Fibroblast of lung (primary cell): ENCODE data around the gene ZNF836. TPM values are rescaled to one million over a fixed set of nuclear protein-coding genes. Genes with fewer than 3 reads are reported as not detected.

Source experiments
- DNase-seq, 2 donors: peaks; one replicate each; pipeline versions ENCODE4 v3.0.0 to v3.0.0-alpha.2; 2010; ENCODE audit warnings: low read depth in 2 of 2
- H2AFZ ChIP-seq: 2 replicates; pipeline ENCODE4 v1.5.1; 2012; ENCODE audit warnings: low read length, control low read depth, inconsistent platforms
- H3K27ac ChIP-seq: 2 replicates; pipeline ENCODE4 v1.5.1; 2011; ENCODE audit warnings: low read length, control low read depth; ENCODE audit not compliant: insufficient read depth
- H3K27me3 ChIP-seq: 2 replicates; pipeline ENCODE4 v1.5.1; 2011; ENCODE audit warnings: mild to moderate bottlenecking, low read length; ENCODE audit not compliant: control insufficient read depth, insufficient read depth
- H3K36me3 ChIP-seq: 2 replicates; pipeline ENCODE4 v1.5.1; 2011; ENCODE audit warnings: low read length; ENCODE audit not compliant: control insufficient read depth, insufficient read depth
- H3K4me1 ChIP-seq: 2 replicates; pipeline ENCODE4 v1.5.1; 2011; ENCODE audit warnings: low read length; ENCODE audit not compliant: control insufficient read depth, insufficient read depth; ENCODE audit errors: extremely low read depth
- H3K4me2 ChIP-seq: 2 replicates; pipeline ENCODE4 v1.5.1; 2011; ENCODE audit warnings: low read length, control low read depth; ENCODE audit not compliant: insufficient read depth; ENCODE audit errors: extremely low read depth
- H3K4me3 ChIP-seq, 4 experiments: fragments of 200-600 bp in 1 of 4; sonication (generic) in 1 of 4; replicated peaks in 1 of 4; 2 replicates each; pipeline ENCODE4 v1.5.1; 2011 to 2016; ENCODE audit warnings: low read length in 4 of 4, low read depth in 3 of 4, mild to moderate bottlenecking in 3 of 4, control low read depth in 2 of 4, inconsistent platforms in 1 of 4, mixed read lengths in 1 of 4; ENCODE audit not compliant: insufficient read depth in 1 of 4; ENCODE audit errors: control extremely low read depth in 1 of 4
- H3K79me2 ChIP-seq: 2 replicates; pipeline ENCODE4 v1.5.1; 2012; ENCODE audit warnings: mild to moderate bottlenecking, low read length, inconsistent platforms; ENCODE audit not compliant: control insufficient read depth, insufficient read depth
- H3K9ac ChIP-seq: 2 replicates; pipeline ENCODE4 v1.5.1; 2011; ENCODE audit warnings: mild to moderate bottlenecking, low read length, control low read depth; ENCODE audit not compliant: insufficient read depth
- H3K9me3 ChIP-seq: 2 replicates; pipeline ENCODE4 v1.5.1; 2012; ENCODE audit warnings: low read depth, low read length; ENCODE audit not compliant: control insufficient read depth, insufficient read depth
- H4K20me1 ChIP-seq: 2 replicates; pipeline ENCODE4 v1.5.1; 2011; ENCODE audit warnings: low read length; ENCODE audit not compliant: control insufficient read depth, insufficient read depth; ENCODE audit errors: extremely low read depth
- CTCF ChIP-seq, 2 donors: IDR thresholded peaks in 1 of 2; conservative IDR thresholded peaks in 1 of 2; 1 replicate in 1 of 2; 2 replicates in 1 of 2; pipeline ENCODE4 v1.5.1; 2011 to 2012; ENCODE audit warnings: low read length in 2 of 2, control low read depth in 1 of 2, inconsistent platforms in 1 of 2, low read depth in 1 of 2, mild to moderate bottlenecking in 1 of 2
- EZH2 ChIP-seq: IDR thresholded peaks from 2 replicates; pipeline ENCODE4 v1.5.1; 2012; ENCODE audit warnings: low read length, control low read depth, mild to moderate bottlenecking; ENCODE audit errors: missing control alignments
- polyA plus RNA-seq, 2 donors: library from polyadenylated mRNA; depleted of rRNA in 1 of 2; stranded (reverse) in 1 of 2; unstranded in 1 of 2; fragments of >200 nt; gene quantifications; 2 replicates each; pipeline ENCODE4 v1.2.1, GENCODE V29; 2011 to 2012; ENCODE audit warnings: missing spikeins in 1 of 2
- total RNA-seq: library from RNA; depleted of rRNA; stranded (reverse); fragments of >200 nt; gene quantifications from 2 replicates; pipeline ENCODE4 v1.2.1, GENCODE V29; 2014

Gene ZNF836
- total and polyA plus RNA-seq, 2 donors (not counting 1 experiment from before 2014, with no cell fraction given), result 5.9 to 13.2 TPM

- Histone ChIP-seq H3K27me3 (no peaks in the 10 kb centered on the region), H3K27ac (no peak overlapping the region), H3K9me3 (no peaks in the 10 kb centered on the region), H3K79me2 (peaks cover 9% of the 10 kb centered on the region), H3K4me2 (no peak overlapping the region), H4K20me1 (no peaks in the 10 kb centered on the region), H2AFZ (no peak overlapping the region), H3K4me1 (no peaks in the 10 kb centered on the region), H3K4me3 (no peak overlapping the region), H3K9ac (no peak overlapping the region), H3K36me3 (peaks cover 40% of the 10 kb centered on the region)
- DNase-seq, result no peak
- TF ChIP-seq CTCF (conservative IDR thresholded peaks at IDR 0.05 in 1 of 2, IDR thresholded peaks at IDR 0.05 in 1 of 2; ENCODE audit: low read depth in 1 of 2, low read length in 2 of 2) (no peak), EZH2 (no peak)
Measured at GRCh38 chr19:52212572-52213255, 41.3 kb upstream of the ZNF836 start.

- no peak overlapping the region for H2AFZ ChIP-seq
Measured at GRCh38 chr19:52211926-52212571, 40.6 kb upstream of the ZNF836 start.

More at GRCh38 chr19:52211926-52212571, 40.6 kb upstream of the ZNF836 start:
- no peak overlapping the region for H3K4me3 ChIP-seq
- H3K9ac ChIP-seq, result no peak overlapping the region
- TF ChIP-seq EZH2 (no peak), CTCF (conservative IDR thresholded peaks at IDR 0.05 in 1 of 2, IDR thresholded peaks at IDR 0.05 in 1 of 2; ENCODE audit: low read depth in 1 of 2, low read length in 2 of 2) (no peak)
- H3K27me3 ChIP-seq, result no peaks in the 10 kb centered on the region
- no peaks in the 10 kb centered on the region for H4K20me1 ChIP-seq
- DNase-seq, result no peak
- no peaks in the 10 kb centered on the region for H3K9me3 ChIP-seq
- H3K4me2 ChIP-seq, result no peak overlapping the region
- H3K79me2 ChIP-seq, result peaks cover 14% of the 10 kb centered on the region
- no peak overlapping the region for H3K27ac ChIP-seq
- no peaks in the 10 kb centered on the region for H3K4me1 ChIP-seq
- H3K36me3 ChIP-seq, result peaks cover 41% of the 10 kb centered on the region
